ENCODE data around the gene NR0B1. TPM values are rescaled to one million over a fixed set of nuclear protein-coding genes. Genes with fewer than 3 reads are reported as not detected.

NR0B1 gene
- total and polyA plus RNA-seq, 2 experiments from 2014 or later, result 0.54 TPM; not detected in 1

DNA sequence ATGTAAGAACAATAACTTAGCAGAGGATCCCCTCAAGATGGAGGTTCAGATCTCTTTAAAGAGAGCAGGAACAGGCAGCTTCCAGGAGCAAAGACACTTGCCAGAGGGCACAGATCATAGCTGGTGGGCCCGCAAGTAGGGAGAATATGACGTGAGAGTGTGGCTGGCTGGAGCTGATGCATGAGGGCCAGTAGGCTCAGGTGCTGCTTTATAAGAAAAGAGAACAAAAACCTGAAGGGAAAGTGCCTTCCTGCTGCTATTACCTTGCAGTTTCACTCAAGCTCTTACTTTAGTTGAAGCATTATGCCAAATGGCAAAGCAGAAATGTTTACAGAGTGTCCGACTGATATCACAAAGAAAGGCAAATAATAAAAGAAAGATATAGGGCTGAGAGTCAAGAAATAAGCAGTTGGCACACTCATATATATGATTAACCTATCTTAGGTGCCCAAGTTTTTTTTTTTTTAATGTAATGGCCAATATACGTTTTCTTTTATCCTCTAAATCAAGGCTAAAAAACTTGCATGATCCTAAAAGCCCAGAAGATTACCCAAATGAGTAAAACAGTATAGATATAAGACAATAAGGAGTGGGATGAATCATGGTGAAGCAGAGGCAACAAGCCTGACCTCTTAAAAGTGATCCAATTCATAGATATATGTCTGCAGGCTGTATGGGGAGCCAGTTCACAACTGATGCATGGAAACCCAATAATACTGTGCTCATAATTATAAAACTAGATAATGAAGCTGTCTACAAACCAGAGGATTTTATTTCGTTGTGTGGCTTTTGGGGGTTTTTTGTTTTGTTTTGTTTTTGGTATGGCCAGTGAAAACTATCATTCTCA is 12.6 kb downstream of the NR0B1 start:
- Histone ChIP-seq H3K27ac (no peak overlapping the region), H3K27me3 (no peaks in the 10 kb centered on the region), H3K4me1 (ENCODE audit: low read depth) (peaks cover under 1% of the 10 kb centered on the region), H3K9me3 (ENCODE audit: low read depth) (no peaks in the 10 kb centered on the region), H3K4me3 (no peak overlapping the region), H3K36me3 (no peaks in the 10 kb centered on the region)
- TF ChIP-seq CTCF (IDR thresholded peaks at IDR 0.05; ENCODE audit: low read depth, low read length), result no peak
- DNase-seq (ENCODE audit: low read depth in 1 of 2, low spot score in 1 of 2), result no peak

GRCh38 chrX:30283456-30284200 is 25.6 kb downstream of the NR0B1 start:
- Histone ChIP-seq H3K4me3 (no peak overlapping the region), H3K36me3 (no peaks in the 10 kb centered on the region), H3K9me3 (ENCODE audit: low read depth) (no peaks in the 10 kb centered on the region), H3K4me1 (ENCODE audit: low read depth) (no peaks in the 10 kb centered on the region), H3K27me3 (no peaks in the 10 kb centered on the region), H3K27ac (no peak overlapping the region)
- DNase-seq (ENCODE audit: low read depth in 1 of 2, low spot score in 1 of 2), result peak in 1 of 2 donors; percentile 85
- no peak for TF ChIP-seq CTCF (IDR thresholded peaks at IDR 0.05; ENCODE audit: low read depth, low read length)

- no peaks in the 10 kb centered on the region for H3K27me3 ChIP-seq
- TF ChIP-seq CTCF (IDR thresholded peaks at IDR 0.05; ENCODE audit: low read depth, low read length), result no peak
Measured at GRCh38 chrX:30282527-30282926, 26.7 kb downstream of the NR0B1 start.

GRCh38 chrX:30280428-30280827 is 28.8 kb downstream of the NR0B1 start:
- no peak for DNase-seq (ENCODE audit: low read depth in 1 of 2, low spot score in 1 of 2)
- no peaks in the 10 kb centered on the region for H3K9me3 ChIP-seq (ENCODE audit: low read depth)
- no peaks in the 10 kb centered on the region for H3K36me3 ChIP-seq
- no peaks in the 10 kb centered on the region for H3K4me1 ChIP-seq (ENCODE audit: low read depth)
- no peak overlapping the region for H3K27ac ChIP-seq
- no peak overlapping the region for H3K4me3 ChIP-seq
- no peak for TF ChIP-seq CTCF (IDR thresholded peaks at IDR 0.05; ENCODE audit: low read depth, low read length)
- H3K27me3 ChIP-seq, result no peaks in the 10 kb centered on the region

More at GRCh38 chrX:30282527-30282926, 26.7 kb downstream of the NR0B1 start:
- H3K36me3 ChIP-seq, result no peaks in the 10 kb centered on the region
- no peaks in the 10 kb centered on the region for H3K9me3 ChIP-seq (ENCODE audit: low read depth)
- H3K4me3 ChIP-seq, result no peak overlapping the region
- no peak overlapping the region for H3K27ac ChIP-seq
- H3K4me1 ChIP-seq (ENCODE audit: low read depth), result no peaks in the 10 kb centered on the region
- no peak for DNase-seq (ENCODE audit: low read depth in 1 of 2, low spot score in 1 of 2)

DNA sequence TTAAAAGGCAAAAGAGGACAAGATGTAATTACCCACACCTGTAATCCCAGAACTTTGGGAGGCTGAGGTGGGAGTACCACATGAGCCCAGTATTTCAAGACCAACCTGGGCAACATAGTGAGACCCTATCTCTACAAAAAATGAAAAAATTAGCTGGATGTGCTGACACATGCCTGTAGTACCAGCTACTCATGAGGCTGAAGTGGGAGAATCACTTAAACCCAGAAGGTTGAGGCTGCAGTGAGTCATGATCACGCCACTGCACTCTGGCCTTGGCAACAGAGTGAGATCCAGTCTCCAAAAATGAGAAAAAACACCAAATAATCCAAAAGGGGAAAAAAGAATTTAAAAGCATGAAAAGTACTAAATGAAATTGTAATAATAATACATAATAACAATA is 30.8 kb downstream of the NR0B1 start:
- peak in 1 of 2 donors; percentile 32 for DNase-seq (ENCODE audit: low read depth in 1 of 2, low spot score in 1 of 2)
- no peaks in the 10 kb centered on the region for H3K27me3 ChIP-seq

More for the DNA sequence above, 30.8 kb downstream of the NR0B1 start:
- Histone ChIP-seq H3K36me3 (no peaks in the 10 kb centered on the region), H3K9me3 (ENCODE audit: low read depth) (no peaks in the 10 kb centered on the region), H3K4me1 (ENCODE audit: low read depth) (no peaks in the 10 kb centered on the region), H3K4me3 (no peak overlapping the region), H3K27ac (no peak overlapping the region)
- no peak for TF ChIP-seq CTCF (IDR thresholded peaks at IDR 0.05; ENCODE audit: low read depth, low read length)

Measured in cardiac muscle cell (in vitro differentiated cells and primary cell).